GM18867 (cell line): ENCODE results near the gene TUG1.

Source experiments
- ATAC-seq: cut with Tn5 transposase; IDR thresholded peaks from one replicate; pipeline ENCODE4 v1.9.1; 2021; ENCODE audit warnings: mild to moderate bottlenecking, moderate library complexity; ENCODE audit not compliant: unreplicated experiment

Gene TUG1

DNA sequence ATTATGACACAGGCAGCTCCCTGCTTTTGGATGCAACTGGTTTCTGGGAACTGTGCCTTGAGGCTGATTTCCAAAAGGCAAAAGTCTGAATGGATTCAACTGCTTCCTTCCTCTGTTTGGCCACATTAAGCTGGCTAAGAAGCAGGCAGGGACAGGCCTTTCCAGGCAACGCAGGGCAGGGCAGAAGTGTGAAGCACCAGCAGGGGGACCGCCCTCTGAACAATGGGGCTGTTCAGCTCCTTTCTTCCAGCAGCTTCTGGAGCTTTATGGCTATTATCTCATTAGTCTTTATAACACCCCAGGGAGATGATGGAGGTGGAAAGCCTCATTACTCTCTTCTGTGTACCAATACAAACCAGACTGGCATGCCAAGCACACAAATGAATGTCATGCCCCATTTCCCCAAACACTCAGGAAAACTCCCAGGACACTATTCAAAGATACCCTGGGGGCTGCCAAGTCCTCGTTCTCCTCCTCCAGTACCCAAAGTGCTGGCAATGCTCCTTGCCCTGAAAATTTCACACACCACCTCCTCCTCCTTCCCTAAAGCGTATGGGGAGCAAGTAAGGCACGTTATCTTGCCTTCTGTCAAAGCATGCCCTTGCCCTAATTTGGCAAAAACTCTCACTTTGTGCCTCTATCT lies 21.8 kb upstream of the TUG1 start:
- no peak for ATAC-seq

DNA sequence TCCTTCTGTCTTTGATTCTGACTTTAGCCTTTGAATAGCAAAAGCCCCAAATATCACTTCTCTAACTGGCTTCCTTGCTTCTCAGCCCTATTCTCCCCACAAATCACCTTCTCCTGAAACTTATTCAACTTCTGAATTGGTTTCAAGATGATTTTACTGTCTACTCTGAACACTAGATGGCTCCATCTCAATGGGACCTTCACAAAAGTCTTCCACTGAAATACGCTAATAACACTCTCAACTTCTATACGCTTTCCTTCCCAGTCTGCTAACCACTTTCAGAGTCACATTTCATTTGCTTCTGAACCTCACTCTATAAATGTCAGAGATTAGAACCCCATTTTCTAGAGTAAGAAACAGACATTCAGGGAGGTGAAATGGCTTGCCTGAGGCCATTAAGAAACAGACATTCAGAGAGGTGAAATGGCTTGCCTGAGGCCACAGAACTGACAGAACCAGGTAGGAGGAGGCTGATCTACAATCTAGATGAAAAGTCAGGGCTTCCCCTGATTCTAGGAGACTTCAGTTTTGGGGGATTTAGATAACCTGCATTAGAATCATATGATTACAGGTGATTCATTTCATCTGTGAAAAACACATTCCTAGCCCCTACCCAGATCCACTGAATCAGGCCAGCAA lies 21.1 kb upstream of the TUG1 start:
- ATAC-seq: no peak

DNA sequence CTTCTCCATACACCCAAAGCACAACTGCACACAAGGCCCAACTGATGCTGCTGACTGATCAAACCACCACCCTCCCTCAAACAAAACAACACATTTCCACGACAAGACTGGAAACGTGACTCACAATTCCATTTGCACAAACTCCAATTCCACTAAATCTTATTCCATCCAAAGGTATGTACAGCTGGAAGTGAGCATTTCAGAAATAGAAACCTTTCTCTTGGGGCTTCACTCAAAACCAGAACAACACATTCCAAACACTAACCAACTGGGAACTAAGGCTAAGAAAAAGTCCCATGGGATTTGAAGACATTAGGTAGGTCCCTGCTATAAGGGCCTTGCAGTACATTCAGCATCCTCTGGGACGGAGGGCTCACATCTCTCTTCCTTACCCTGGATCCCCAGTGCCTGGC lies 20.1 kb upstream of the TUG1 start:
- no peak for ATAC-seq

DNA sequence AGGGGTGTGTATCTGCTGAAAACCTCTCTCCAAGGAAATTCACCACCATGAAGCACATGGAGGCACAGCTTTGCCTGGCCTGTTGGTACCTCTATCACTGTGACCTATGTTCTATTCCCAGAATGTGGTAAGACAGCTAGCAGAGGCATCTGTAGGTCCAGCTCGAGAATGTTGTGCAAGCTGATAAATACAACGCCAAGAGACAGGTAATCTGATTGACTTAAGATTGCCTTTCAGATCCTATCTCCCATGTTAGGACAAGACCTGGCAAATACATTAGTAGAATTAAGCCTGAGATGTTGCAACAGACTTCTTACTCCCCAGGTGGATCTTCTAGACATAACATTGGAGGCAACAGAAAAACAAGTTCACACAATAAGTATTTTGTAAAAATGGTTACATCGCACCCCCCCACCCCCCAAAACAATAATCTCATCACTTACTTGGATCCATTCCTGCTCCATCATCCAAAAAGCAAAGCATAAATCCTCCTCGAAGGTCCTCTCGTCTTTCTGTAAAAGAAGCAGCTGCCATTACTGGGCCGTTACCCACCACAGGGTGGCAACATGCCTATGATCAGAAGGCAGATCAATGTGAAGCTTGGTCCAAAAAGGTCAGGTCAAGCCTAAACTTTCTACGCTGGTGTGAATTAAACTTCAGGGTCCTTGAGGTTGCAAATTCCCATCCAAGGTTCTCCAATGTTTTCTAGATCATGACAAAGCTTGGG lies 19.0 kb upstream of the TUG1 start:
- ATAC-seq: no peak

DNA sequence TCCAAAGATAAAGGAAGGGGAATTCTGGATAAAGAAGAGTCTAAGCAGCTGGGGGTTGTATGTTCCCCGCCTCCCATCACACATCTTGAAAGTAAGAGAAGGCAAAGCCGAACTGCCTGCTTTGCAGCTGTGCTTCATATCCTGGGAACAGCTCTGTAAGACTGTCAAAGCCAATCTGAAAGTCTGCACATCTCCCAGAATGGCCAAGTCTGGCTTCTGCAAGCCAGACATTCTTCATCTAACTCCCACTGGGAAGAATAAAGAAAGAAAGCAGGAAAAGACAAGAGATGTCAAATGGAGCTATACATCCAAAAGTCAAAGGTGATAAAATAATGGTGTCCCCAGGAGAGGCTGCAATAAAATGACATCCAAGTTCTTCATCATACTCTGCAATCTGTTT lies 15.9 kb upstream of the TUG1 start:
- ATAC-seq: no peak

DNA sequence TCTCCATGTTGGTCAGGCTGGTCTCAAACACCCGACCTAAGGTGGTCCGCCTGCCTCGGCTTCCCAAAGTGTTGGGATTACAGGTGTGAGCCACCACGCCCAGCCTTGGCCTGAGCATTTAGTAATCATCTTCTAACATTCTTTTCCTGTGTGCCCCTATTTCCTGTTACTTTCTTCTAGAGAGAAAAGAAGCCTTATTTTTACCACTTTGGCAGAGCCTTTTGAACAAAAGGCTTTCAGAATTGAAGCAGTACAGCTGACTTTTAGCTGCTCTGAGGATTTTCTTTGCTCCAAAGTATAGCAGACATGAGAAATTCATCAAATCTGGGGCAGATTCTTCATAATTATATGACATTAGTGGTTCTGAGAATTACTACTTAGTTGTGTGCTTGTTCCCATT lies 13.9 kb upstream of the TUG1 start:
- no peak for ATAC-seq

DNA sequence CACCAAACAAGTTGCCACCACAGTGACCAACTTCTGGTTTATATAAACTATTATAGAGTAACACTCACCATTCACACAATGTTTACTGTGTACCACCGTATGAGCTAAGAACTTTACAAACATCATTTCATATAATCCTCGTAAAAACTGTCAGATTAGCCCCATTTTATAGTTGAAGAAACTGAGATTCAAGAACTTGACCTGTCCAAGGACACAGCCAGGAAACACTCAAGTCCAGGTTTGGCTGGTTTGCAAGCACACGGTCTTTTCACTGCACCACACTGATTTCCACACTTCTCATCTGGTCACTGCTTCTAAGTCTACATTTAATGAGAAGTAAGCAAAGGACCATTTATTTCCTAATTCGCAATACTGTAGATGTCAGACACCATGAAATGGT lies 4.2 kb upstream of the TUG1 start:
- no peak for ATAC-seq

DNA sequence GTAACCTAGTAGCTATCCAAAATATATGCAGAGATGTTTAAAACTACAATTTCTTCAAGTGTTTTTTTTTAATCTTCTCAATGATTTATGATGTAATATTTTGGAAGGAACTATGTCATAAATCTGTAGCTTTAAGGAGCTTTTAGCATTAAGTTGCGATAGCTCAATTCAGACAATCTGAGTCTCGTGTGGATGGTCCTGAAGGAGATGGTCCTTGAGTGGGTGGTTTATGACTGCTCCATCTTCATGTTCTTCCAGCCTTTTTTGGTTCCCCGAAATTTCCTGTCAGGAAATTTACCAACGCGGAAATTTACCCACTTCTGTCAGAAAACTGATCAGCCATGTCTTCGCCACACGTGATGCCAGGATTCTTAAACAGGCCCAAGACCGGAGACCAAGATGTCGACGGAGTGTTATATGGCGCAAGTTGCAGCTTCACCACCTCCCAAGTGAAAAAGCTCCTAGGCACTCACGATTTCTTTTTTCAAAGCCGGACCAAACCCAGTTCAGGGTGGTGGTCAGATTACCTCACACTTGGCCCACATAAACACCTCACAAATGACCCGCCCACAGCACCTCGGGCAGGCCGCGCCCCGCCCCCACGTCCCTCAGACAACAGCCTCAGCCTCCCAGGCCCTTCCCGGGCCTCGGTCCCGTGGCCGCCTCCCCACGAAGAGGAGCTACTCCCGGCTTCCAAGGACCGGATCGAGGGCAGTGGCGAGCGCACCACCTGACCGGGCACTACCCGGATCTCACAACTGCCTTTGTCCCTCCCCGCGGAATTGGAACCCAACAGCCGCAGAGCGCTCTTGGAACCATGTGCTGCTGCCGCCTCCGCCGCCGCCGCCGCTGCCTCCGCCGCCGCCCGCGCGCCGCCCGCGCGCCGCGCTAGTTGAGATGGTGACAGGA lies 796 bp upstream of the TUG1 start, which contains the start of gene MORC2:
Gene MORC2 (minus strand): TSS at position 760 of the 909 bp plus-strand sequence. CDS start 885 bp downstream, outside the sequence.
- no peak for ATAC-seq

DNA sequence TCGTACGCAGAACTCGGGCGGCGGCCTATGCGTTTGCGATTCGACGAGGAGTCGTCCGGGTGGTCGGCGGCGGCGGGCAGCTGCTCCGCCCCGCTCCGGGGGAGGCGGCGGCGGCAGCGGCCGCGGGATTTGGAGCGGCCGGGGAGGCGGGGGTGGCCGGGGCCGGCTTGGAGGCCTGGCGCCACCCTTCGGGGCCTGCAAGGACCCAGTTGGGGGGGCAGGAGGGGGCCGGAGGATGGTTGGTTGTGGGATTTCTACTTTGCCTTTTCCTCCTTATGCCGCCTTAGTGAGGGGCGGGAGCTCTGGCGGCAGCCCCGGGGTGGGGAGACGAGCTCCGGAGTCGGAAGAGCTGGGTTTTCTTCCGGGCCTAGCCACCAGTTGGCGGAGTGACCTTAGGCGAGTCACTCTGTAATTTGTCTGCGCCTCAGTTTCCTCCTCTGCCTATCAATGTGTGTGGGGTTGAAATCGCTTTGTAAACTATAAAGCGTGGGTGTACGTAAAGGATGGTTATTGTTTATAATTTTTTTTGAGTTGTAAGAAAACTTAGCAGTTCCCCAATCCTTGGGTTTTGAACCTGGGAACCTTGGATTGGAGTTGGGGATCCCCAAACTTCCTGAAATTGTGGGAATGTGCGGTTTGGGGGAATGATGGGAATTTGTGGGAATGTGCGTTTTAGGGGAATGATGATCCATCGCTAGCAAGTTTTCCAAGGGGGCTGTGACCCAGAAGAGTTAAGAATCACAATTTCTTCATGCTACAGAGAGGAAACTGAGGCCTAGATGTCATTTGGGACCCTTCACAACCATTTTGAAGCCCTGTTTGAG lies 679 bp downstream of the TUG1 start:
- peak; percentile 32 for ATAC-seq

DNA sequence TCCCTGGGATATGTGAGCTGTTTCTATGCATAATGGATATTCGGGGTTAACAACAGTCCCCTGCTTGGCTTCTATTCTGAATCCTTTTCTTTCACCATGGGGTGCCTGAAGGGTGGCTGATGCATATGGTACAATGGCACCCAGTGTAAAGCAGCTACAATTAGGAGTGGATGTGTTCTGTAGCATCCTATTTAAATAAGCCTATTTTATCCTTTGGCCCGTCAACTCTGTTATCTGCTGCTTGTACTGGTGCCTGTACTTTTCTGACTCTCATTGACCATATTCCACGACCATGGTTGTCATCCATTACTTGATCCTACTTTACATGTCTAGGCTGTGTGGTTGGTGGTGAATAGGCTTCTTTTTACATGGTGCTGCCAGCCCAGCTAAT lies 1.3 kb downstream of the TUG1 start:
- ATAC-seq: no peak

DNA sequence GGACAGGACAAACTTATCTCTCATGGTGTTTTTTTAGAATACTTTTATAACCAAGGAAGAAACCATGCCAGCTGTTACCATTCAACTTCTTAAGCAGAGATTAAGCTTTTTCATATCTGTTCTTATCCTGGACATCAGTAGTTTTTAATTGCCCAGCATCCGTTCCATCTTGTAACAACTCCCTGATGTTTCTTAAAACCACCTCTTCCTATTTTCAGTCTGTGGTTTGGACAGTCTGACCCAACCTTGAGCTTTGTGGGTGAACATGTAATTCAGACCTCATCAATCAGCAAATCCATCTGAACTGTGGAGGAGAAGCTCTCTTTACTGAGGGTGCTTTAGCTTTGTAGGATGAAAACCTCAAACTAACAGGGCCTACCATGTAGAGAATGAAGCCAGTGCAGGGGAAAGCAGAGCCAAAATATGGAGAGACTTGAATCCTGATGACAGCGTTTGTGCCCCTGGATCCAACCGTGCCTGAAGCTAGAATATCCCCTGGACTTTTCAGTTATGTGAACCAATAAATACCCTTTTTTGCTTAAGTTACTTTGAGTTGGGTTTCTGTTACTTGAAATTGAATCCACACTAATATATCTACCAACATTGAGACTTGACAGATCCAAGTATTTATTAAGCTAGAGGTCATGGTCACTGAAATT lies 9.4 kb downstream of the TUG1 start:
- no peak for ATAC-seq

DNA sequence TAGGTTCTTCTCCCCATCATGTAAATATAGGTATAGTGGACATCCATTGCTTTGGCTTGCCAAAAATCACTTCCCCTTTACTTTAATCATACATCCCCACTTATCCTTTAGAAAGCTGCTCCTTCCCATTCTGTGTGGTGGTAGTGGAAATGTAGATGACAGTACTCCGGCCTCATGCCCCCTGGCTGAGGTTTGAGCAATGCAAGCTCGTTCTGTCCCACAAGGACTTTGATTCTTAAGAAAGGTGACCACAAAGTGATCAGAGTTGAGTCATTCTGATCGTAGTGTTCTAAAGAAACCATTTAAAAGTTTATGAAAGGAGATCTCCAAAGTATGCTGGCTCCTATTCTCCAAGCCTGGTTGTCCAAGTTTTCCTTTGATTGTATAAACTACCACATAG lies 10.9 kb downstream of the TUG1 start:
- ATAC-seq: no peak

DNA sequence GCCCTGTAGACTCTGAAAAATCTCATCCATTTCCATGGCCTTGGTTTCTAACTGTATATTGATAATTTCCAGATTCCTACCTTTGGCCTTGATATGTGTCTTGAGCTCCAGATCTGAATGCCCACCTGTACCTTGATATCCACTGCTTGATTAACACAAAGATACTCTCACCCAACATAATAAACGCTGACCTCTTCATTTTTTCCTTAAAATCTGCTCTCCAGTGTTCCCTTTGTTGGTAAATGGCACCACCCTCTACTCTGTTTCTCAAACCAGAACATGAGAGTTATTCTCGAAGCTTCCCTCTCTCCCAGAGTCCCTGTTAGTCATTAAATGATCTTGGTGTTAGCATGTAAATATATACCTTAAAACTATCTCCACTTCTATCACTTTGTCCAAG lies 13.4 kb downstream of the TUG1 start:
- ATAC-seq: no peak

DNA sequence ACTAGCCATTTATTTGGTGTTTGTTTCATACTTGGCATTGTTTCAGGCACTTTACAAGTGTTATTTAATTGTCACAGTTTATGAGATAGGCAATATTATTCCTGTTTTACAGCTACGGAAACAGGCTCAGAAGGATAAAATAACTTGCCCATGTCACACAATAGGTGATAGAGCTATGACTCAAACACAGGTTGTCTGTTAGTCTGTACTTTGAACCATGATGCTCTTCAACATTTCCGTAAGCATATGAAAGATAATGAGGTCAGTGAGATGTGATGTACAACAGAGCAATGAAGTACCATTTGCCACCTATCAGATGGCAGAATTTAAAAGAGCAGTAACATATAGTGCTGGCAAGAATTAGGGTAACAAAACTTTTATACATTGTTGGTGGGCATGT lies 15.3 kb downstream of the TUG1 start:
- ATAC-seq: no peak

DNA sequence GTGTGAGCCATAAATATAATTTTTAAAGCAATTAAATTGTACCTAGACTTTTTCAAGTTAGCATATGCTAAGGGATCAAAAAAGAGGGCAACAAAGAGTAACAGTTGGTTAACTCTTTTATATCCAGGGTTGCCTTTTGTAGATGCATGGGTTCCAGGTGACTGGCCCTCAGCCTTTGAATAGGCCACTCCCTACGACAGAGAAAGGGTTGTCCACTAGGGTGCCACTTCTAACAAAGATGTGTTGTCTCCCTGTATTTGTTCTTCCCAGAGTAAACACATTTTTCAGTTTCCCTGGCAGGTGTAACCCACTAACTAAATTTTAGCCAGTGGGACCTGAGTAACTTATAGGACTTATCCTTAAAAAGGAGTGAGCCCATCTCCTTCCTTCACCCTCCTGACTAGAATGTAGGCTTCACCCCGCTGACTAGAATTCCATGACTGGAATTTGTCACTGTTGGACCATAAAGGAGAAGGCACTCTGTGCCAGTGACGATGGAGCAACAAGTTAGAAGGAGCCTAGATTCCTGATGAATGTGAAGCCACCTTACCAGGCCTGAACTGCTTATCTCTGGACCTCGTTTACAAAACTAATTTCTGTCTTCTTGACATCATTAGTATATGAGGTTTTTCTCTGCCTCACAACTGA lies 16.6 kb downstream of the TUG1 start:
- no peak for ATAC-seq

DNA sequence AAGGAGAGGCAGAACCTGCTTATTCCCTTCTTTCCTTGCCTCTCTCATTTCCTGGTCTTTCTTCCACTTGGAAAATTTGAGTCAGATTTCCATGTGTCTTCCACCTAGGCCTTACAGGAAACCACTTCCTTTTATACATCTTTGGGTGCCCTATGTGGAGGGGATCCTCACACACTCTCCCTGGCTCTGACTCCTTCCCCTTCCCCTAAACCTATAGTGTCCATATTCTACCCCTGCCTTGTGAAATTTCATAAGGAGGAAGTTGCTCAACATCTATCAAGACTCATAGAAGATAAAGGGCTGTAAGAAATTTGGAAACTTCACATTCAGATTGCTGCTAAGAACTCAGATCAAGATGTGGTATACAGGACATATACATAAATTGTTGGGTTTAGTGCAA lies 20.4 kb downstream of the TUG1 start:
- ATAC-seq: no peak

DNA sequence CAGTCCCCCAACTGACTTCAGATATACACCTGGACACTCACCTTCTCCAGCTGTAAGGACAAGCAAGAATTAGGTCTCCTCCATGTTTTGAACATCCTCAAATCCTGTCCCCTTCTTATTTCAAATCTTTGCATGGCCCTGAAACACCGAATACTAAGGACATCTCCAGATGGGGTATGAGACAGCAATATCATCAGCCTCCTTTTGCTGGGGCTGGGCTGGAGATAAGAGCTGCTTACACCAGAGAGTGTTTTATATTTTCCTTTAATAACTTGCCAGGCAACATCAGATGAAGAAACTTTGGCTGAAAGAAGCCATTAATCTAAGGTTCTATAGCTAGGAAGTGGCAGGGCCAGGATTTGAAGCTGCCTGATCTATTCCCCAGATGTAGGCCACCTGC lies 21.6 kb downstream of the TUG1 start:
- ATAC-seq: no peak

DNA sequence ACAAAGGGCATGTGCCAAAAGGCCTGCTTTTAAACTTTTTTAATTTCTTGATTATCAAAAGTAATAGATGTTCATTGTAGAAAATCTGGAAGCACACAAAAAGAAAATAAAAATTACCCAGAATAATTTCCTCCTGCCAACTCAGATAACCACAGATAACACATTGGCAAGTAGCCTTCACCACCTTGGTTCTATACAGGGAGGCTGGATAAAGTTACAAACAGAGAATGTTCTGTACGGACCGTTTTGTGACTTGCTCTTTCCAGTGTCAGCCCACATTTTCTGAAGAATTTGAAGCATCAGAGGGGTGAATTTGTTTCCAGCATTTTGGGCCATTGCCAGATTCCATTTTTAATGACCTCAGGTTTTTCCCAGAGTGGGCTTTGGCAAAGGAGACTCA lies 23.5 kb downstream of the TUG1 start:
- no peak for ATAC-seq

DNA sequence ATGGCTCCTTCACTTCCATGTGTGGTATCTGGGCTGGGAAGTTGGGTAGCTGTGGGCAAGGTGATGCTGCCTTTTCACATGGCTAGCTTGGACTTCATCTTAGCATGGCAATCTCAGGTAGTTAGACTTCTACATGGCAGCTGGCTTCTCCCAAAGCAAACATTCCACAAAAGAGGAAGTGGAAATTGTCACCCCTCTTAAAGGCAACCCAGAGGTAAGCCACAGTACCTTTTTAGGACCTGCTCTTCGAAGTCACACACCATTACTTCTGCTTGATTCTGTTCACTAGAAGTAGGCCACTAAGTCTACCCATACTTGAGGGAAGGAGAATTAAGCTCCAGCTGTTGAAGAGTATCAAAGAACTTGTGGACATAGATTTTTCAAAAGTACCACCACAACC lies 25.9 kb downstream of the TUG1 start:
- no peak for ATAC-seq
